GM18520 (cell line): ENCODE data around the gene ADAMTS16.

Source experiments
- ATAC-seq: cut with Tn5 transposase; IDR thresholded peaks from one replicate; pipeline ENCODE4 v1.9.1; 2021; ENCODE audit not compliant: unreplicated experiment

Gene ADAMTS16

GRCh38 chr5:5340206-5340729, 200.1 kb downstream of the ADAMTS16 start:
- no peak for ATAC-seq

- no peak for ATAC-seq
Observed at GRCh38 chr5:5341531-5342292, 201.6 kb downstream of the ADAMTS16 start.

GRCh38 chr5:5342784-5343183, 202.7 kb downstream of the ADAMTS16 start:
- no peak for ATAC-seq

GRCh38 chr5:5343568-5343967, 203.4 kb downstream of the ADAMTS16 start:
- ATAC-seq = no peak

- ATAC-seq = no peak
Observed at GRCh38 chr5:5344051-5344571, 204.0 kb downstream of the ADAMTS16 start.

GRCh38 chr5:5344606-5345005, 204.5 kb downstream of the ADAMTS16 start:
- ATAC-seq = no peak

GRCh38 chr5:5347442-5347841, 207.3 kb downstream of the ADAMTS16 start:
- ATAC-seq = no peak

GRCh38 chr5:5348135-5348534, 208.0 kb downstream of the ADAMTS16 start:
- no peak for ATAC-seq

GRCh38 chr5:5348576-5348975, 208.4 kb downstream of the ADAMTS16 start:
- ATAC-seq = no peak

GRCh38 chr5:5350101-5350500, 210.0 kb downstream of the ADAMTS16 start:
- ATAC-seq = no peak

- ATAC-seq = no peak
Observed at GRCh38 chr5:5351288-5351979, 211.3 kb downstream of the ADAMTS16 start.

- ATAC-seq = no peak
Observed at GRCh38 chr5:5352675-5353074, 212.5 kb downstream of the ADAMTS16 start.

GRCh38 chr5:5353681-5354080, 213.6 kb downstream of the ADAMTS16 start:
- ATAC-seq = no peak

GRCh38 chr5:5356765-5357164, 216.6 kb downstream of the ADAMTS16 start:
- no peak for ATAC-seq

- no peak for ATAC-seq
Observed at GRCh38 chr5:5359618-5360017, 219.5 kb downstream of the ADAMTS16 start.

GRCh38 chr5:5360363-5360940, 220.3 kb downstream of the ADAMTS16 start:
- no peak for ATAC-seq

GRCh38 chr5:5360941-5361520, 220.9 kb downstream of the ADAMTS16 start:
- no peak for ATAC-seq

GRCh38 chr5:5363045-5363444, 222.9 kb downstream of the ADAMTS16 start:
- ATAC-seq = no peak

- ATAC-seq = peak; percentile 49
Observed at GRCh38 chr5:5364932-5365331, 224.8 kb downstream of the ADAMTS16 start.

- no peak for ATAC-seq
Observed at GRCh38 chr5:5367739-5368138, 227.6 kb downstream of the ADAMTS16 start.

GRCh38 chr5:5369051-5369605, 229.0 kb downstream of the ADAMTS16 start:
- ATAC-seq = no peak
